GM18526 (cell line): Measurements from ENCODE around the gene PCLAF.
A peak's percentile ranks its signal among the peaks of the same experiment; 100 is the strongest.

ENCODE experiments used
- POLR2A ChIP-seq: IDR thresholded peaks from 3 replicates; pipeline ENCODE4 v1.6.1; 2011; ENCODE audit not compliant: insufficient read length; ENCODE audit errors: extremely low read depth

PCLAF gene, protein sequence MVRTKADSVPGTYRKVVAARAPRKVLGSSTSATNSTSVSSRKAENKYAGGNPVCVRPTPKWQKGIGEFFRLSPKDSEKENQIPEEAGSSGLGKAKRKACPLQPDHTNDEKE

GRCh38 chr15:64381000-64381751, at the start of gene PCLAF:
TSS of gene PCLAF (minus strand) at chr15:64381441. CDS start at chr15:64381371, 70 bp downstream.
- peak; percentile 76 for TF ChIP-seq POLR2A

- TF ChIP-seq POLR2A, result no peak
These were observed 48.9 kb upstream of the PCLAF start for GRCh38 chr15:64430000-64430735.

DNA sequence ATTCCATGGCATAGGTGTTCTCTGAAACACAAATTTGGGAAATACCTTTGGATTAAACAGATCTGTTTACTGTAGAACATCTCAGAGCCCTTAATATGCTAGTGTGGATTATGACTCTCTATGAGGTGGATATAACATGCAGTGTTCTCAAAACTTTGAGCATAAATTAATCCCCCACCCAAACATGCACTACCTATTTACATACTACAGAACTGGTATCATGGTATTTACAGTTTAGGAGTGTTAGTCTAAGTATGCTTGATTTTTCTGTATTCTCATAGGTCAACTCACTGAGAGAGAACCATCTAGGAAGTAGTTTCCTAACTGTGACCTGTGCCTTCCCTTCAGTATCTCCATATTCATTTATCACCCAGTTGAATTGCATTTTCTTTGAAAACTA, 48.2 kb upstream of the PCLAF start:
- TF ChIP-seq POLR2A, result no peak

DNA sequence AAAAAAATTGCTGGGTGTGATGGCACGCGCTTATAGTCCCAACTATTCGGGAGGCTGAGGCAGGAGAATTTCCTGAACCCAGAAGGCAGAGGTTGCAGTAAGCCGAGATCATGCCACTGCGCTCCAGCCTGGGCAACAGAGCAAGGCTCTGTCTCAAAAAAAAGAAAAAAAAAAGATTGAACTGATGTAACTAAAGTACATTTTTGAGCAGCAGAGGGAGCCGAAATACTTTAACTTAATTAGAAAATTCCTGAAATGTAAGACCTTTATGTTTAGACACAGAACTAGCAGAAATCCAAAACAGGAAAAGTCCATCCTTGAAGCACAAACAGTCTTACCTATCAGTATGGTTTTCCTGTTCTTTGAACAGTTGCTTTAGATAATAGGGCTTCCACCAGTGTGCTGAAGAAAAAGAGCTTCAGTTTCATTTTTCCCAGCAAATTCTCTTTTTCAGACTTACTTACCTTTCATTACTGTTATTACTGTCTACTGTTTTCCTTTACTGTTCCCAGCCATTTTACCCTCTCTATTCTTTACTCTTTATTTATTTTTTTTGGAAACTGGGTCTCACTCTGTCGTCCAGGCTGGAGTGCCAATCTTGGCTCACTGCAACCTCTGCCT, 45.7 kb upstream of the PCLAF start:
- no peak for TF ChIP-seq POLR2A

DNA sequence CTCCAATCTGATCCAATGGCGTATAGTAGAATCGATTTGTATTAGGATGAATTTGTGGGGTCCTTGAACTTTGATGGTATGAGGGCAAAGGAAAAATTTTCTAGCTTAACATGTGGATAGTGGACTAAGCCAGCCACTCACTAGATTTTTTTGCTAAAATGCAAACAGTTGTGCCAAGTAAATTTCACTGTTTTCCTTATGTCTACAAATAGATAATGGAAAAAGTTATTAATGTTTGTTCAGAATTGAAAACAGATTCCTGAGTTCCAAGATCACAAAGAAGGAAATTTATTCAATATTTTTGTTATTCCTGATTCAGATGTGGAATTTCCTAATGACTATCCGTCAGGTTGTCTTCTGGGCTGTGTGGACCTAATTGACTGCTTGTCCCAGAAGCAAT, 44.0 kb upstream of the PCLAF start:
- no peak for TF ChIP-seq POLR2A

- no peak for TF ChIP-seq POLR2A
These were observed 42.7 kb upstream of the PCLAF start for GRCh38 chr15:64423970-64424369.

DNA sequence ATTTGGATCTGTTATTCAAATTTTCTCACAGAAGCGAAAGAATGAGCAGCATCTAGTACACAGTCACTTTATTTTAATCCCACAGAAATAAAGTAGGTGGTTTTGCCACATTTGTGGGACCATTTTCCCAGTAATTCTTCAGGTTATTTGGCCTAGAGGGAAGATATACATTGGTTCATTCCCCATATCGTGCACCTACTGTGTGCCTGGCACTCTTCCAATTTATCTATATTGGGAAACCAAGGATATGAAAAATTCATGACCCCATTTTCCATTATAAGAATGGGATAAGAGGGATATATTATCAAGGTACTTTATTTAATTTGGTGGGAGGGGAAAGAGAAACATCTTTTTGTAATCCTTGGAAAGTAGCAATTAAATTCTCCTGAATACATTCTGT, 41.5 kb upstream of the PCLAF start:
- no peak for TF ChIP-seq POLR2A

GRCh38 chr15:64412216-64412615, 31.0 kb upstream of the PCLAF start:
- TF ChIP-seq POLR2A, result no peak

GRCh38 chr15:64400583-64400982, 19.3 kb upstream of the PCLAF start:
- TF ChIP-seq POLR2A, result no peak

GRCh38 chr15:64398575-64398974, 17.3 kb upstream of the PCLAF start:
- TF ChIP-seq POLR2A, result no peak

DNA sequence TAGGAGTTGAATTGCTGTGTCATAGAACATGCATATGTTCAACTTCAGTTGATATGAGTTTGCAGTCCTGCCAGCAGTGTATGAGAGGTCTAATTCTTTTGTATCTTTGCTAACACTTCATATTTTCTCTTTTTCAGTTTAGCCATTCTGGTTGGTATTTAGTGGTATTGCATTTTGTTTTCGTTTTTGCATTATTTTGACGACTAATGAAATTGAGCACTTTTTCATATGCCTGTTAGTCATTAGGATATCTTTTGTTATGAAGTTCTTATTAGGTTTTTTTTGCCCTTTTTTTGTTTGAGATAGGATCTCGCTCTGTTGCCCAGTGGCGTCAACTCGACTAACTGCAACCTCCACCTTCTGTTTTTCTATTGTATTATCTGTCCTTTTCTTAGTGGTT, 15.5 kb upstream of the PCLAF start:
- TF ChIP-seq POLR2A, result no peak

- TF ChIP-seq POLR2A, result no peak
These were observed 7.8 kb upstream of the PCLAF start for GRCh38 chr15:64389036-64389435.

GRCh38 chr15:64387562-64388168, 6.4 kb upstream of the PCLAF start, which contains the start of gene TRIP4:
TSS of gene TRIP4 (plus strand) at chr15:64387836. CDS start at chr15:64387864, 28 bp downstream.
- TF ChIP-seq POLR2A, result peak; percentile 90

DNA sequence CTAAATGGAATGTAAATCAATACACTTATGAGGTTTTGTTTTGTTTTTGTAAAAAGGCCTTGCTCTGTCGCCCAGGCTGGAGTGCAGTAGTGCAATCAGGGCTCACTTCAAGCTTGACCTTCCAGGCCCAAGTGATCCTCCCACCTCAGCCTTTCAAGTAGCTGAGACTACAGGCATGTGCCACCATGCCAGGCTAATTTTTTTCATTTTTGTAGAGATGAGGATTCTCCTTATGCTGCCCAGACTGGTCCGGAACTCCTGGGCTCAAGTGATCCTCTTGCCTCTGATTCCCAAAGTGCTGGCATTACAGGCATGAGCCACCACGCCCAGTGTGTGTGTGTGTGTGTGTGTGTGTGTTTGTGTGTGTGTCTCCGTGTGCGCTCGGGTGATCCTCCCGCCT, 5.0 kb upstream of the PCLAF start:
- no peak for TF ChIP-seq POLR2A

DNA sequence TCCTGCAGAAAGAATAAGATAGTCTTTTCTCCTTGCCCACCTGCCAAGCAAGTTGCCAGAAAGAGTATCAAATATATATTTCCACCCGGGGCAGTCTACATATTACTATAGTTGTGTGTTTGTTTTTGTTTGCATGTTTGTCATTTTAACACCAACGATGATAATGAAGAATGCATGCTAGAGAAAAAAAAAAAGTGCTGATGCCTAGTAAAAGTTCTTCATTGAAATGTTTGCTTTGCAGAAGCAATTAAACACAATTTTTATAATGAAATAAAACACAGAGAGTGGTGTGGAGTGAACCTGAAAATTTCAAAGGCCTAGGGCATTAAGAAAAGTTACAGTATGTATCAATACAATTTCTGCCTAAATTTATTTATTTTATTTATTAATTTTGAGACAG, 2.5 kb upstream of the PCLAF start:
- no peak for TF ChIP-seq POLR2A
